SK-N-SH treated with all-trans-retinoic acid at 6 μM for 48 hours (cell line): ENCODE data around the gene UROC1.

Experiments used
- ARNTL ChIP-seq: fragments of 450-650 bp; formaldehyde crosslinking; IDR thresholded peaks from 2 replicates; pipeline ENCODE4 v1.5.0; 2020; ENCODE audit warnings: low read depth, mild to moderate bottlenecking, moderate library complexity, borderline replicate concordance
- GLIS3 ChIP-seq: fragments of 250-450 bp; sonication (Bioruptor Pico); IDR thresholded peaks from 2 replicates; pipeline ENCODE4 v1.5.0; 2020; ENCODE audit warnings: mild to moderate bottlenecking, moderate library complexity
- OSR1 ChIP-seq: fragments of 250-450 bp; sonication (Bioruptor Pico); IDR thresholded peaks from 2 replicates; pipeline ENCODE4 v1.8.0; 2022; ENCODE audit warnings: moderate library complexity, mild to moderate bottlenecking, inconsistent platforms
- PATZ1 ChIP-seq: fragments of 250-450 bp; sonication (Bioruptor Pico); IDR thresholded peaks from 2 replicates; pipeline ENCODE4 v1.8.0; 2020; ENCODE audit warnings: mild to moderate bottlenecking, moderate library complexity, borderline replicate concordance
- PPARA ChIP-seq: fragments of 250-450 bp; sonication (Bioruptor Pico); IDR thresholded peaks from 2 replicates; pipeline ENCODE4 v1.5.0; 2020; ENCODE audit warnings: mild to moderate bottlenecking, borderline replicate concordance
- RARB ChIP-seq: fragments of 250-450 bp; sonication (Bioruptor Pico); IDR thresholded peaks from 2 replicates; pipeline ENCODE4 v1.8.0; 2021; ENCODE audit warnings: mild to moderate bottlenecking, moderate library complexity
- SNAI2 ChIP-seq: fragments of 250-450 bp; sonication (Bioruptor Pico); IDR thresholded peaks from 2 replicates; pipeline ENCODE4 v1.5.0; 2020; ENCODE audit warnings: mild to moderate bottlenecking, moderate library complexity
- ZC3H10 ChIP-seq: fragments of 250-450 bp; sonication (Bioruptor Pico); IDR thresholded peaks from 2 replicates; pipeline ENCODE4 v1.5.1; 2021; ENCODE audit warnings: mild to moderate bottlenecking, moderate library complexity
- ZNF70 ChIP-seq: fragments of 450-650 bp; formaldehyde crosslinking; IDR thresholded peaks from 2 replicates; pipeline ENCODE4 v1.5.0; 2020; ENCODE audit warnings: mild to moderate bottlenecking, moderate library complexity

GRCh38 chr3:126557761-126558160 lies 40.2 kb upstream of the UROC1 start:
- no peak for TF ChIP-seq ARNTL (CRISPR knock-in tag)
- no peak for TF ChIP-seq PATZ1 (CRISPR knock-in tag)
- TF ChIP-seq GLIS3 (CRISPR knock-in tag), result no peak
- no peak for TF ChIP-seq OSR1
- TF ChIP-seq SNAI2 (CRISPR knock-in tag), result no peak
- TF ChIP-seq RARB (CRISPR knock-in tag), result no peak
- TF ChIP-seq ZC3H10 (CRISPR knock-in tag), result no peak
- TF ChIP-seq ZNF70, result no peak
- no peak for TF ChIP-seq PPARA (CRISPR knock-in tag)
